DMS 273 (cell line): ENCODE data around the gene EDAR.

Source experiments
- DNase-seq: peaks from one replicate; lab custom pipeline; 2025; ENCODE audit not compliant: unreplicated experiment; lab: John Stamatoyannopoulos, UW

The EDAR gene

DNA sequence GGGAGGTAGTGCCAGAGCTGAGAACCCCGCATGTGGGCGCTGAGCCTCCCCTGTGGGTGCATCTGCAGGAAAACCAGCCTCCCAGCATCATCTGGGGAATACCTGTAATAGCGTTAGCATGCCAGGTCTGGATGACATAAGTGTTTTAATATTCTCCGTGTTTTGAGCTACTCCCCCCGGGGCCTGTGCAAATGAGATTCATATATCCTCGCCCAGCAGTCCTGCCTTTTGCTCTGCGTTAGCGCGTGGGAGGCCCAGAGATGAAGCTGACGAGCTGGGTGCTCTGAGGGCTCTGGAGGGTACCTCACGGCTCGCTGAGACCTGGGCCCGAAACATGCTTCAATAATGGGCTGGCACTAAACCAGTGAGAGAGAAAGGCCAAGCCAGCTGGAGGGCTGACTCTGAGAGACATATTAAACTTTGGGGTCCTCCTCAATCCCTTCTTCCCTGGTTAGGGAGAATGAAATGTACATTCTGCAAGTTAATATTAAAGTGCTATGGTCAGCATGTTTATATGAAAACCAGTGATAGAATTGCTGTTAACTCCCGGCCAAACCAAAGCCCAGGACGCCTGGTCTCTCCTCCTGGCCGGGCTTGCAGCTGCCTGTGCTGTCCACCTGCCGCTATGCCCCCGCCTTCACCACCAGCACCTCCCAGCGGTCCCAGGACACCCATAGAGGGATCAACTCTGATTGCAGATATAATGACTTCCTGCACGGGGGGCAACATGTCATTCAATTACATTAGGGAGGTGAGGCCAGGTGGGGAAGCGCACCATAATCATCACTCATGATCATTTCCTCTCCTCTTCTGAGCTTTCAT lies 77.0 kb downstream of the EDAR start:
- no peak for DNase-seq

DNA sequence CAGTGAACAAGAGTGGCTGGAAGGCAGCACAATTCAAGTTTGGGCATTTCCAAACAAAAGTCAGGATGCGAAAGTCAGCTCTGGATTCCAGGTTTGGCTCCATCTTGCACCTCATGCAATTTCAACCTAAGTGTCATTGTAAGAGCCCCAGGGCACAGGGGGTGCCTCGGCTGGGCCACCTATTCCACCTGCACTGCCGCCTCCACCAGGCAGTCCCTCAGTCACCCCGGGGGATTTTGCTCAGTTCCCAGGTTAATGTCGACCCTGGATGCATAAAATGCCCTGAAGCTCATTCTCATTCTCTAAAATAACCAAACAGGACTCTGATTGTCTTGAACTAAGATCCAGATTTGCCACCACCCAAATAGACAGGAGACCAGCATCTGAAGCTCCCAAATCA lies 77.6 kb downstream of the EDAR start:
- DNase-seq: no peak

GRCh38 chr2:108910541-108911396 lies 78.3 kb downstream of the EDAR start:
- no peak for DNase-seq

GRCh38 chr2:108910011-108910431 lies 79.0 kb downstream of the EDAR start:
- DNase-seq: no peak

- no peak for DNase-seq
These were observed 79.7 kb downstream of the EDAR start for GRCh38 chr2:108909275-108909823.

GRCh38 chr2:108908713-108909070 lies 80.3 kb downstream of the EDAR start:
- no peak for DNase-seq

GRCh38 chr2:108907822-108908712 lies 81.0 kb downstream of the EDAR start:
- peak; percentile 24 for DNase-seq

GRCh38 chr2:108906403-108907077 lies 82.5 kb downstream of the EDAR start:
- peak; percentile 20 for DNase-seq

- DNase-seq: no peak
These were observed 83.1 kb downstream of the EDAR start for GRCh38 chr2:108905906-108906305.

- no peak for DNase-seq
These were observed 83.8 kb downstream of the EDAR start for GRCh38 chr2:108905176-108905575.

DNA sequence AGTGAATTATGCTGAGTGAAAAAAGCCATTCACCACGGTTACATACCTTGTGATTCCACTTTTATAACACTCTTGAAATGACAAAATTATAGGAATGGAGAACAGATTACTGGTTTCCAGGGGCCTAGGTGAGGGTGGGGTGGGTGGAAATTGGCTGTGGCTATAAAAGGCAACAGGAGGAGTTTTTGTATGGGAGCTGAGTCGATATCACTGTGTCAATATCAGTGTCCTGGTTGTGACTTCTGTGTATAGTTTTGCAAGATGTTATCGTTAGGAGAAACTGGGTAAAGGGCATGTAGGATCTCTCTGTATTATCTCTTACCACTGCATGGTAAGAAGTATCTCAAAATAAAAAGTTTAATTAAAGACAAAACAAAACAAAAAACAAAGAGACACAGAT lies 84.3 kb downstream of the EDAR start:
- no peak for DNase-seq

GRCh38 chr2:108898315-108899082 lies 90.5 kb downstream of the EDAR start:
- DNase-seq: no peak

DNA sequence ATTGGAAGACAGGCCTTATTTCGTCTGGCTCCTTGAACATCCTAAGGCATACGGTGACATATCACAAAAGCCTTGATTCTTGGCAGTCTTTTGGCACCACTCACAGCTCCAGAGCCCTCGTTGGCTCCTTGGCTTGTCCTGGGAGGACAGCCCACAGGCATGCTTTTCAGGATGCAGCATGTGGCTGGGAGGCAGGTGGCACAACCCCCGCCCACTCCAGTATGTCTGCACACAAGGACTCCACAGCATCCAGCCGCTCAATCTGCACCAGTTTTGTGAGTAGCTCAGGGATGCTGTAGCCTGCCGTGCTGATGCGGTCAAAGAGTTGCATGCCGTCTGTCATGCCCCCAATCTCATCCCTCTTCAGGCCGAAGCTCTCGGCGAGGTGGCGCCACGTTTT lies 92.3 kb downstream of the EDAR start:
- DNase-seq: no peak

- no peak for DNase-seq
These were observed 93.8 kb downstream of the EDAR start for GRCh38 chr2:108895188-108895587.

DNA sequence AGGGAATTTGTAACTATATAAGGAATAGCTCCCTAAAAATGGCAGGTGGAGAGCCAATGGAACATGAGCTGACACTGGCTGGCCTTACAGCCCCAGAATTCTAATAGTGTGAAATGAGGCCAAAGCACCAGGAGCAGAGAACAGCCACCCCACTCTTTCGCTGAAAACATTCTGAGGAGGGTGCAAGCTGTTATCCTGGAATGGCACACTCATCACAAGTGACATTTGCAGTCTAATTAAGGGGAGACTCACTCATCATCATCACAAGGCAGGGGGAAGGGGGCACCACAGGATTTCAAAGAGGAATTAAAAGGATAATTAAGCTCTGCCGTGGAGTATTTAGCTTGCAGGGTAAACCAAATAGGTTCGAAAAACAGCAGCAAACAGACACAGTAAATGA lies 94.3 kb downstream of the EDAR start:
- no peak for DNase-seq

DNA sequence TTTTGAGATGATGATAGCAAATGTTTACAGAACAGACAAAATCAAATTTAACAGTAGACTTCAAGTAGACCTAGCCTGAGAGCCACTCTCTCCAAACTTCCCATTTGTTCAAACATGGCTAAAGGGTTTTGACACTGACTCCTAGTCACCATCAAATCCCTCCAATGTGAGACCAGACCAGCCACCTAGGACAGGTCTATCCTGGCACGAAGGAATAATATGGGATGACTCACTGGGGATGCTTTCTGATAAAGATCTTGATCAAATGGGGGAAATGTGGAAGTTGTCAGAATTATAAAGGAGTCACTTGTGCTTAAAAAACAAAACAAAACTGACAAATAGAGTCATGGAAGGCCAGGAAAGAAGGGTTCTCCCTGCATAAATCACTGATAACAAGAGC lies 95.7 kb downstream of the EDAR start:
- DNase-seq: no peak

GRCh38 chr2:108889907-108890306 lies 99.1 kb downstream of the EDAR start:
- no peak for DNase-seq

DNA sequence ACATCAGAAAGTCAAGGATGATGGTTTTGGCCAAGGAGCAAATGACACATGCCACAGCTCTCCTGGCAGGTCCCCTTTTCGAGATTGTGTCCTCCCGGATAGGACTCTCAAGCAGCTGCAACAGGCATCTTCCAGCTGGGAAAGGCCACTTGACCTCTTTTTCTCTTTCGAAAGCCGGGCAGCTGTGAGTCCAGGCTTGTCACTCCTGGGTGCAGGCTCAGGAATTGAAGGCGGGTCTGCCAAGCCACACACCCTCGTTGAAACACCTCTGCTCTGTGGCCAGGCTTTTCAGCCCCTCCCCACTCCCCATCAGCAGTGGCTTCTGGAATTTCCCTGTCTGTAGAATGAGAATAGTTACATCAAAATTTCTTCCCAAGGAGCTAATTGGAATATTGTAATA lies 104.4 kb downstream of the EDAR start:
- DNase-seq: no peak

- no peak for DNase-seq
These were observed 110.7 kb downstream of the EDAR start for GRCh38 chr2:108878276-108878675.

- peak; percentile 6 for DNase-seq
These were observed 111.5 kb downstream of the EDAR start for GRCh38 chr2:108877506-108877905.
